Measurements from ENCODE around the gene OPCML.

DNA sequence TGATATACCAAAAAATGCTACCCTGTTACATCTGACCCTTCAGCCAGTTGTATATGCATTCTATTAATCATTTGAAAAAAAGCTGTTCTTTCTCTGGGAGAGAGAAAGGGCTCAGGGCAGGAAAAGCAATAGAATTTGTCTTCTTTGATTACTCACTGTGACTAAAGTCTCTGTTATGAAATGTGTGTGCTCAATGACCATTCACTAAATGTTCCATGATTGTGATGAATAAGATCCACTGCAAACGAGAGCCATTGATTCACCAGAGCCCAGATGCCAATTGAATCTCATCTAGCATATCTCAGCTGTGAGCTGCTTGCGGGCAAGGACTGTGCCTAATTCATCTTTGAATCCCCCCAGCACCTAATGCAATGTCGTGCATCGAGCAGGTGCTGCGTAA is 184.3 kb downstream of the OPCML start:
- TF ChIP-seq, protein P1, sequence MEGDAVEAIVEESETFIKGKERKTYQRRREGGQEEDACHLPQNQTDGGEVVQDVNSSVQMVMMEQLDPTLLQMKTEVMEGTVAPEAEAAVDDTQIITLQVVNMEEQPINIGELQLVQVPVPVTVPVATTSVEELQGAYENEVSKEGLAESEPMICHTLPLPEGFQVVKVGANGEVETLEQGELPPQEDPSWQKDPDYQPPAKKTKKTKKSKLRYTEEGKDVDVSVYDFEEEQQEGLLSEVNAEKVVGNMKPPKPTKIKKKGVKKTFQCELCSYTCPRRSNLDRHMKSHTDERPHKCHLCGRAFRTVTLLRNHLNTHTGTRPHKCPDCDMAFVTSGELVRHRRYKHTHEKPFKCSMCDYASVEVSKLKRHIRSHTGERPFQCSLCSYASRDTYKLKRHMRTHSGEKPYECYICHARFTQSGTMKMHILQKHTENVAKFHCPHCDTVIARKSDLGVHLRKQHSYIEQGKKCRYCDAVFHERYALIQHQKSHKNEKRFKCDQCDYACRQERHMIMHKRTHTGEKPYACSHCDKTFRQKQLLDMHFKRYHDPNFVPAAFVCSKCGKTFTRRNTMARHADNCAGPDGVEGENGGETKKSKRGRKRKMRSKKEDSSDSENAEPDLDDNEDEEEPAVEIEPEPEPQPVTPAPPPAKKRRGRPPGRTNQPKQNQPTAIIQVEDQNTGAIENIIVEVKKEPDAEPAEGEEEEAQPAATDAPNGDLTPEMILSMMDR (conservative IDR thresholded peaks at IDR 0.05; ENCODE audit: low read depth, low read length): no peak
- no peak for TF ChIP-seq EZH2 (IDR thresholded peaks at IDR 0.05; ENCODE audit: borderline replicate concordance, low read depth, low read length, poor library complexity, severe bottlenecking)

All from A673 (cell line).